IPS-20b (cell line): ENCODE results near the gene PLCG1.
"Not testable (repeated sequence)": the region's sequence is repeated elsewhere in the genome, so short reads cannot be mapped to it uniquely, and the experiment has no call there.

Experiments used
- H3K27ac ChIP-seq: one replicate; pipeline ENCODE4 v1.5.1; 2013; ENCODE audit warnings: low read length
- H3K27me3 ChIP-seq: 2 replicates; pipeline ENCODE4 v1.6.1; 2013; ENCODE audit warnings: mild to moderate bottlenecking, low read length, inconsistent platforms; ENCODE audit not compliant: insufficient read depth
- H3K36me3 ChIP-seq: 2 replicates; pipeline ENCODE4 v1.6.1; 2013; ENCODE audit warnings: low read depth, mild to moderate bottlenecking, inconsistent platforms, low read length, moderate library complexity; ENCODE audit not compliant: insufficient read depth
- H3K4me1 ChIP-seq: 2 replicates; pipeline ENCODE4 v1.6.1; 2013; ENCODE audit warnings: mild to moderate bottlenecking, control low read depth, inconsistent platforms, low read length, moderate library complexity; ENCODE audit not compliant: insufficient read depth
- H3K4me3 ChIP-seq: 2 replicates; pipeline ENCODE4 v1.5.1; 2013; ENCODE audit warnings: mild to moderate bottlenecking, low read length, inconsistent platforms
- H3K9ac ChIP-seq: 2 replicates; pipeline ENCODE4 v1.6.1; 2013; ENCODE audit warnings: low read depth, mild to moderate bottlenecking, inconsistent platforms, low read length, moderate library complexity
- H3K9me3 ChIP-seq: 2 replicates; pipeline ENCODE4 v1.6.1; 2013; ENCODE audit warnings: mild to moderate bottlenecking, low read depth, low read length, inconsistent platforms; ENCODE audit not compliant: insufficient read depth

Gene PLCG1

DNA sequence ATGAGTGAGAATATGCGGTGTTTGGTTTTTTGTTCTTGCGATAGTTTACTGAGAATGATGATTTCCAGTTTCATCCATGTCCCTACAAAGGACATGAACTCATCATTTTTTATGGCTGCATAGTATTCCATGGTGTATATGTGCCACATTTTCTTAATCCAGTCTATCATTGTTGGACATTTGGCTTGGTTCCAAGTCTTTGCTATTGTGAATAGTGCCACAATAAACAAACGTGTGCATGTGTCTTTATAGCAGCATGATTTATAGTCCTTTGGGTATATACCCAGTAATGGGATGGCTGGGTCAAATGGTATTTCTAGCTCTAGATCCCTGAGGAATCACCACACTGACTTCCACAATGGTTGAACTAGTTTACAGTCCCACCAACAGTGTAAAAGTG is 9.0 kb upstream of the PLCG1 start:
- H3K27me3 ChIP-seq, H3K9ac ChIP-seq, H3K4me1 ChIP-seq, H3K27ac ChIP-seq, H3K4me3 ChIP-seq, H3K9me3 ChIP-seq: not testable (repeated sequence)
- H3K36me3 ChIP-seq, result peaks cover 39% of the 10 kb centered on the region

DNA sequence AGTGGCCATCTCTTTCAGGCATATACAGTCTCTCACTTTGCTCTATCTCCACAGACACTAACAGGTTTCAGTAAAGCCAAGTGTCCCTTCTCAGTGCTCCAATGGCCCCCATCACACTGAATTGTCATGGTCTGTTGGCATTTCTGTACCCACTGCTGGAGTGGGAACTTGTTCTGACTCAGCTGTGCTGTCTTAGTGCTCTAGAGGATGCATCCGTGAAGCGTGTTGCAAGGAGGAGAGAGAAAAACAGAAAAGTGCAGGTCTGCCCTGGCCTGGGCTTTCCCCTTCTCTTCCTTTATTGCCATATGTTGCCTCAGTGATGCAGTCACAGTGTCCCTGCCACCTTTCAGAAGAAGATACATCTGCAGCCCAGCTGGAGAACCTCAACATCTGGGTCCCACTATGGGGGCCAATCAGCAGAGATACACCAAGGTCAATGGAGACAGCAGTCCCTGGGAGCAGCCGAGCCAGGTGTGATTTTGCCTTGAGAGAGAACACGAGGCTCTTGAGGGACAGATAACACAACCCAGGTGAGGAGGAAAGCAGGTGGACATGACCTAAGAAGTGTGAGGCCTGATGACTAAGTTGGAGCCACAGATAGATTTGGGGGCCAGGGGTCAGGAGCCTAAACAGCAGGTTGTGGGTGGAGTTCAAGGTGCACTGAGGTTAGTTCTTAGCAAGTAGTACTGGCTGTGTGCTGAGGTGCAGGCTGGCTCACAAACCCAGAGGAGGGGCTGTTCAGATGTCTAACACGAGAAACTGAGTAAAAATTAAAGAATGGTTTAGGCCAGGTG is 5.6 kb upstream of the PLCG1 start:
- Histone ChIP-seq H3K27me3 (peaks cover 10% of the 10 kb centered on the region; the same call in 1 of the 2 replicates), H3K4me3 (no peak overlapping the region), H3K9ac (no peak overlapping the region), H3K27ac (no peak overlapping the region), H3K9me3 (no peaks in the 10 kb centered on the region), H3K4me1 (peaks cover 6% of the 10 kb centered on the region; the same call in 1 of the 2 replicates), H3K36me3 (peaks cover 5% of the 10 kb centered on the region; the same call in 1 of the 2 replicates)

- not testable (repeated sequence) for H3K27me3 ChIP-seq, H3K36me3 ChIP-seq, H3K27ac ChIP-seq, H3K9me3 ChIP-seq, H3K9ac ChIP-seq, H3K4me3 ChIP-seq, H3K4me1 ChIP-seq
Measured at GRCh38 chr20:41132388-41132775, 5.0 kb upstream of the PLCG1 start.

GRCh38 chr20:41133709-41134361 is 3.5 kb upstream of the PLCG1 start:
- peaks cover 10% of the 10 kb centered on the region; the same call in 1 of the 2 replicates for H3K27me3 ChIP-seq
- H3K27ac ChIP-seq, result no peak overlapping the region
- no peaks in the 10 kb centered on the region for H3K36me3 ChIP-seq
- peaks cover 7% of the 10 kb centered on the region; the same call in 1 of the 2 replicates for H3K4me1 ChIP-seq
- no peak overlapping the region for H3K9ac ChIP-seq
- H3K4me3 ChIP-seq, result no peak overlapping the region
- H3K9me3 ChIP-seq, result no peaks in the 10 kb centered on the region

DNA sequence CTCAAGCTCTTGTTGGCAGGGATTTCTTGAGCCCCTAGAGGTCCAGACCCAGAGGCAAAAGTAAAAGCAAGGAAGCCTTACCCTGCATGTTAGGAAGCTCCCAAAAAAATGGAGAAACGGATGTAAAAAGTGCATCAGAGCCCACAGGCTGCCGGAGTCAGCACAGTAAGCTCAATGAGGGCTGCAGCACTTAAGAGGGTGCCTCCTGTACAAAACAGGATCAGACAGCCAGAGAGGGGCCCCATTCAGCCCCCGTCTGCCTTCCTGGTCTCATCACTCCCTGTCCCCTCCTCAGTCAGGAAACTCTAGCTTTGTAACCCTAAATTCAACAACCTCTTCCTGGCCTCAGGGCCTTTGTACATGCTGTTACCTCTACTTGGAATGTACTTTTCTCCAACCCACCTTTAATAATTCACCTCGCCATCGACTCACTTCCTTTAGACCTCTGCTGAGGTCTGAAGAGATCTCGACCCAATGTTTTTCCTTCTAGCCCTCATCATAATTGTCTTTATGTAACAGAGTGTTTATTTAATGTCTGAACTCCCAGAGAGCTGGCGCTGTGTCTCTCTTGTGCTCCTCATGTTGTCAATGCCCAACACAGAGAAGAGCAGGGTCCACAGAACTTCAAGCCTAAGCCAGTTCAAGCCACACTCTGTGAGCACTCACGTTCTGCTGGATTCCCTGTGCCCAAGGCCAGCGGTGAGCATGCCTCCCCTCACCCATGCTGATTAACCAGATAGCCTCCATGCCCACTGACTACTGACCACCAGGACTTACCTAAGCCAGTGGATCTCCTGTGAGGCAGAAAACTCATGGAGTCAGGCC is 2.8 kb upstream of the PLCG1 start:
- Histone ChIP-seq H3K4me1 (peaks cover 14% of the 10 kb centered on the region), H3K27me3 (peaks cover 10% of the 10 kb centered on the region; the same call in 1 of the 2 replicates), H3K36me3 (peaks cover 6% of the 10 kb centered on the region; the same call in 1 of the 2 replicates), H3K9me3 (no peaks in the 10 kb centered on the region), H3K9ac (no peak overlapping the region), H3K4me3 (no peak overlapping the region), H3K27ac (no peak overlapping the region)

- Histone ChIP-seq H3K9ac (no peak overlapping the region), H3K4me1 (peaks cover 22% of the 10 kb centered on the region), H3K9me3 (no peaks in the 10 kb centered on the region), H3K36me3 (peaks cover 12% of the 10 kb centered on the region; the same call in 1 of the 2 replicates), H3K27ac (no peak overlapping the region), H3K27me3 (peaks cover 10% of the 10 kb centered on the region; the same call in 1 of the 2 replicates), H3K4me3 (peak overlapping the region; percentile 30; the same call in 1 of the 2 replicates)
Measured at GRCh38 chr20:41135187-41135887, 2.0 kb upstream of the PLCG1 start.

DNA sequence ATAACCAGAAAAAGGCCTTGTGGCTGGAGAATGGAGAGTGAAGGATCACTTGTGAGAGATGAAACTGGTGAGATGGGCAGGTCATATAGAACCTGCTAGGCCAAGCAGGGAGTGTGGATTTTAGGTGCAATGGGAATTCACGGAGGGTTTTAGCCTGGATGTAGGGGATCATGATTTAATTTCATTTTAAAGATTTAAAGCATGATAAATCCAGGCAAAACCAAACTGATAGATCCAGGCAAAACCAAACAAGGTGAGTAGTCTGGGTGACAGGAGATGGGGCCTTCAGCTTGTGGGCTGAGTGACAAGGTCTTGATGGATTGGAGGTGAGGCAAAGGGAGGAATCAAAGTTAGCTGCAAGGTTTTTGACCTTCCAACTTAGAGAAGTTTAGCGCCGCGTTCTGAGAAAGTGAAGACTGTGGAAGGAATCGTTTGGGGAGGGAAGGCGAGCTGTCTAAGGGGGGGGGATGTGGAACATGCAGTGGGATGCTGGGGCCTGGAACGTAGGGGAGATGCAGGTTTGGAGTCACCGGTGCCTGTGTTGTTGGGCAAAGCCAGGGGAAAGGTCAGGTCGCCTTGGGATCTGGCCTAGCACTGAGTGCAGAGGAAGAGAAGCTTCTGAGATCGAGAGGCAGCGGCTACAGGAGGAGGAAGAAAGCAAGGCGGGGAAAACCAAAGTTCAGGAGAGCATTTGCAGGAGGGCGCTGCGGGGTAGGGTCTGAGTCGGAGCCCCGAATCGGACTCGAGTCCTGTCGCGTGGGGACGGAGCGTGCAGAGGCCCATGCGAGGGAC is 1.3 kb upstream of the PLCG1 start:
- H3K27ac ChIP-seq, result no peak overlapping the region
- H3K4me1 ChIP-seq, result peaks cover 28% of the 10 kb centered on the region
- H3K27me3 ChIP-seq, result peaks cover 10% of the 10 kb centered on the region; the same call in 1 of the 2 replicates
- peaks cover 16% of the 10 kb centered on the region; the same call in 1 of the 2 replicates for H3K36me3 ChIP-seq
- H3K9ac ChIP-seq, result peak overlapping the region; percentile 85; the same call in 1 of the 2 replicates
- peak overlapping the region; percentile 77 for H3K4me3 ChIP-seq
- H3K9me3 ChIP-seq, result no peaks in the 10 kb centered on the region

GRCh38 chr20:41137614-41138474 is 501 bp downstream of the PLCG1 start:
- Histone ChIP-seq H3K9me3 (no peaks in the 10 kb centered on the region), H3K4me3 (peak overlapping the region; percentile 79), H3K27me3 (peaks cover 10% of the 10 kb centered on the region; the same call in 1 of the 2 replicates), H3K4me1 (peaks cover 30% of the 10 kb centered on the region), H3K36me3 (peaks cover 16% of the 10 kb centered on the region; the same call in 1 of the 2 replicates), H3K27ac (peak overlapping the region; percentile 1), H3K9ac (peak overlapping the region; percentile 89)

GRCh38 chr20:41138475-41139226 is 1.3 kb downstream of the PLCG1 start:
- peak overlapping the region; percentile 79 for H3K4me3 ChIP-seq
- H3K4me1 ChIP-seq, result peaks cover 30% of the 10 kb centered on the region
- no peaks in the 10 kb centered on the region for H3K9me3 ChIP-seq
- H3K9ac ChIP-seq, result peak overlapping the region; percentile 89
- H3K36me3 ChIP-seq, result peaks cover 19% of the 10 kb centered on the region; the same call in 1 of the 2 replicates
- H3K27me3 ChIP-seq, result peaks cover 10% of the 10 kb centered on the region; the same call in 1 of the 2 replicates
- peak overlapping the region; percentile 1 for H3K27ac ChIP-seq
